Activated T-helper 17 cell treated with anti-CD3 and anti-CD28 coated beads, Interleukin-2, amount 50 U/mL, for 72 hours (primary cell): ENCODE measurements around the gene RAB36. TPM values are rescaled to one million over a fixed set of nuclear protein-coding genes. Genes with fewer than 3 reads are reported as not detected.
A peak's percentile ranks its signal among the peaks of the same experiment; 100 is the strongest.

Experiments
- ATAC-seq: fragments of 150-1000 bp; cut with Tn5 transposase; replicated peaks from 2 replicates; pipeline ENCODE4 v1.10.0; 2021; ENCODE audit warnings: mild to moderate bottlenecking, moderate library complexity
- H3K27ac Mint-ChIP-seq: one replicate; pipeline ENCODE4 v1.8.0; 2022; ENCODE audit warnings: mixed read lengths
- H3K27me3 Mint-ChIP-seq: one replicate; pipeline ENCODE4 v1.8.0; 2022; ENCODE audit warnings: mixed read lengths
- H3K36me3 Mint-ChIP-seq: one replicate; pipeline ENCODE4 v1.8.0; 2022; ENCODE audit warnings: low read depth, mild to moderate bottlenecking, mixed read lengths
- H3K4me1 Mint-ChIP-seq: one replicate; pipeline ENCODE4 v1.8.0; 2022; ENCODE audit warnings: mixed read lengths
- H3K4me3 Mint-ChIP-seq: one replicate; pipeline ENCODE4 v1.8.0; 2022; ENCODE audit warnings: mild to moderate bottlenecking, mixed read lengths
- H3K9me3 Mint-ChIP-seq: one replicate; pipeline ENCODE4 v1.8.0; 2022; ENCODE audit warnings: mixed read lengths
- total RNA-seq, 2 donors: library from RNA; stranded (reverse); gene quantifications; one replicate each; pipeline ENCODE4 v1.2.3, GENCODE V29; 2022

The RAB36 gene
- total RNA-seq, 2 donors from 2014 or later = 0.61 to 0.80 TPM

DNA sequence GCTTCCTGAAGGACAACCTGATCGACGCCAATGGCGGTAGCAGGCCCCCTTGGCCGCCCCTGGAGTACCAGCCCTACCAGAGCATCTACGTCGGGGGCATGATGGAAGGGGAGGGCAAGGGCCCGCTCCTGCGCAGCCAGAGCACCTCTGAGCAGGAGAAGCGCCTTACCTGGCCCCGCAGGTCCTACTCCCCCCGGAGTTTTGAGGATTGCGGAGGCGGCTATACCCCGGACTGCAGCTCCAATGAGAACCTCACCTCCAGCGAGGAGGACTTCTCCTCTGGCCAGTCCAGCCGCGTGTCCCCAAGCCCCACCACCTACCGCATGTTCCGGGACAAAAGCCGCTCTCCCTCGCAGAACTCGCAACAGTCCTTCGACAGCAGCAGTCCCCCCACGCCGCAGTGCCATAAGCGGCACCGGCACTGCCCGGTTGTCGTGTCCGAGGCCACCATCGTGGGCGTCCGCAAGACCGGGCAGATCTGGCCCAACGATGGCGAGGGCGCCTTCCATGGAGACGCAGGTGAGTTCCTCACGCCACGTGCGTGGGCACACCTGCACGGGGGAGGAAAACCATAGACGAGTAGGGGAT lies 36.5 kb downstream of the RAB36 start:
- ATAC-seq = no peak
- H3K4me3 Mint-ChIP-seq = peak overlapping the region; percentile 90
- peaks cover 43% of the 10 kb centered on the region for H3K36me3 Mint-ChIP-seq
- H3K9me3 Mint-ChIP-seq = no peaks in the 10 kb centered on the region
- H3K27ac Mint-ChIP-seq = peak overlapping the region; percentile 90
- peaks cover 35% of the 10 kb centered on the region for H3K4me1 Mint-ChIP-seq
- no peaks in the 10 kb centered on the region for H3K27me3 Mint-ChIP-seq

DNA sequence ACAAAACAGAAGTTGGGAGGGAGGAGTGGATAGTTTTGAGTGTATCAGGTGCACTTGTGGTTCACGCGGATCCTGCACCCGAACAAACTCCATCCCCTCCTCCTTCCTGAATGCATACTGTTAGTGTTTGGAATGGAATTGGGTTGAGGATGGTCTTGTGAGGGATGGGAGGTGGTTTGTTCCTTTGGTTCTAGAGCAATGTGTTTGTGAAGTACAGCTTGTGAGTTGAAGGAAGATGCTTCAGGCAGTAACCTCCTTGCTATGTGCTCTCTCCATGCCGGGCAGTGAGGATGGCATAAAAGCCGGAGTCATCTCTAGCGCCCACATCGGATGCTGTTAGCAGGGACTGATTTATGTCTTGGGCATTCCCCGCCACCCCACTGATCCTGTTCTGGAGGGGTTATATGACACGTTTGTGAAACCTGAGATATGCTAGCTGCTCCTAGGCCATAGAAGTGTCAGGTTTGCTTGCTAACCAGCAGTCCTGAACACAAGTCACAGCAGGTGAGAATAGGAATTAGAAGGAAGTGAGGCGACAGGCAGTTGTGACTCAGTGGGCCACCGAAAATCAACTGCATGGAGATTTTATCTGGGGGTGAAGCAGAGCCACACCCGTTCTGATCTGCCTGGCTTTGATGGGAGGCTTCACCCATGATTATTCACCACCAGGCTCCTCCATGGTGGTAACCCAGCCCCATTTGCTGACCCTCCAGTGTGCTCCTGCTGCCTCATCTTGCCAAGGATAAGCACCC lies 37.2 kb downstream of the RAB36 start:
- Mint-ChIP-seq H3K9me3 (no peaks in the 10 kb centered on the region), H3K27ac (peak overlapping the region; percentile 90), H3K4me1 (peaks cover 34% of the 10 kb centered on the region), H3K36me3 (peaks cover 50% of the 10 kb centered on the region), H3K27me3 (no peaks in the 10 kb centered on the region), H3K4me3 (peak overlapping the region; percentile 90)
- peak; percentile 78 for ATAC-seq

DNA sequence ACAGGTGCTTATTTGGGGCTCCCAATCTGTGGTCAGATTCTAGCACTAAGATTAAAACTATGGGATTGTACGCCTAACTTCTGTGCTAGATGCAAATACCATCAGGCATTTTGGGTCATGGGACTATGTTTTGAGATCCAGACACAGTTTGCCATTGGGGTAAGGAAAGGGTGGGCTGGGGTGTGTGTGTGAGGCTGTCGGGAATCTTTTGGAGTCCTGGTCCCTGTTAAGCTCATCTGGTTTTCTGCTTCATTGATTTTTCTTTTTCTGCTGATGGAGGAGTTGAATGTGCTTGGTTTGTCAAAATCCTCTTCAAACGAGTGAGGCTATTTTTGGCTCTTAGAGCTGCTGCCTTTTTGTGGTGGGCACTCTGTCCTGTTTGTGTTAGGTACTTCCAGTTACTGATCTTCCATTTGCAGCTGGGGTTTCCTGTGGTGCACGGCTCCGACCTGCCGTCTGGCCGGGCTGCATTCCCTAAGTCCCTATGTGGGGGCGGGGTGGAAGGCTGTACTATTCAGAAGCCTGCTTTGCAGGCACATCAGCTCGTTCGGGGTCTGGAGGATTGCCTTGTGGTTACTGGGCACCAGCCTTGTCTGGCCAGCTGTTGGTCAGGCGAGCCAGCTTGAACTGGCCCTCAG lies 37.9 kb downstream of the RAB36 start:
- no peak for ATAC-seq
- peak overlapping the region; percentile 90 for H3K4me3 Mint-ChIP-seq
- peaks cover 56% of the 10 kb centered on the region for H3K36me3 Mint-ChIP-seq
- no peaks in the 10 kb centered on the region for H3K27me3 Mint-ChIP-seq
- no peaks in the 10 kb centered on the region for H3K9me3 Mint-ChIP-seq
- H3K27ac Mint-ChIP-seq = peak overlapping the region; percentile 90
- H3K4me1 Mint-ChIP-seq = peaks cover 40% of the 10 kb centered on the region

DNA sequence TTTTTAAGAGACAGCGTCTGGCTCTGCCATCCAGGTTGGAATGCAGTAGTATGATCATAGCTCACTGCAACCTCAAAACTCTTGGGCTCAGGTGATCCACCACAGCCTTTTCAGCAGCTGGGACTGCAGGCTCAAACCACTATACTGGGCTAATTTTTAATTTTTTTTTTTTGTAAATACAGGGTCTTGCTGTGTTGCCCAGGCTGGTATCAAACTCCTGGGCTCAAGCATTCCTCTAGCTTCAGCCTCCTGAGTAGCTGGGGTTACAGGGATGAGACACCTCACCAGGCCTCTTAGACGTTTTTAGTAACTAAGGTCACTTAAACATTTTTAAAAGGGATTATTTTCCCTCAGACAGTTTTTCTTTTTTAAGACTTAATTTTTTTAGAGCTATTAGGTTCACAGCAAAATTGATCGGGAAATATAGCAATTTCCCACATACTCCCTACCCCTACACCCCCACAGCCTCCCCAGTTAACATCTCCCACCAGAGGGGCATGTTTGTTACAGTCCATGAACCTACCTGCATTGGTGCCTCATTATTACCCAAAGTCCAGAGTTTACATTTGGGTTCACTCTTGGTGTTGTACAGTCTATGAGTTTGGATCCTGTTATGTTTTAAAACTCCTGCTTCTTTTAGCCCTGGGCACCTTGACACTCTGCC lies 39.0 kb downstream of the RAB36 start:
- no peaks in the 10 kb centered on the region for H3K9me3 Mint-ChIP-seq
- peak overlapping the region; percentile 90 for H3K27ac Mint-ChIP-seq
- no peak for ATAC-seq
- peak overlapping the region; percentile 90 for H3K4me3 Mint-ChIP-seq
- H3K4me1 Mint-ChIP-seq = peaks cover 38% of the 10 kb centered on the region
- no peaks in the 10 kb centered on the region for H3K27me3 Mint-ChIP-seq
- peaks cover 63% of the 10 kb centered on the region for H3K36me3 Mint-ChIP-seq

DNA sequence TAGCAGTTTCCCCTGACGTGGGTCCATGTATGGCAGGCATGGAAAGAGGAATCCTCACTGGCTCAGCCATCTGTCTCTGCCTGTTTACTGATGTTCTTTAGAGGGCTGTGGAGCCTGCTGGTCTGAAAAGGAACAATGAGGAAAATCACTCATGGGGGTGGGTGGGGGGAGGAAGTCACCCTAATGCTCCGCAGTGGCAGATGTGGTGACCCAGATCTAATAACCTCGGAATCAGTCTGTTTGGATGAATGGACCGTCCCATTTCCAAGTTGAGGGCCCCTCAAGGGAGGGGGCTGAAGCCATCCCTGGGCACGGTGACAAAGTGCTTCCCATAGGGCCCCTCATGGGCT lies 39.5 kb downstream of the RAB36 start:
- ATAC-seq = no peak
- peak overlapping the region; percentile 90 for H3K27ac Mint-ChIP-seq

DNA sequence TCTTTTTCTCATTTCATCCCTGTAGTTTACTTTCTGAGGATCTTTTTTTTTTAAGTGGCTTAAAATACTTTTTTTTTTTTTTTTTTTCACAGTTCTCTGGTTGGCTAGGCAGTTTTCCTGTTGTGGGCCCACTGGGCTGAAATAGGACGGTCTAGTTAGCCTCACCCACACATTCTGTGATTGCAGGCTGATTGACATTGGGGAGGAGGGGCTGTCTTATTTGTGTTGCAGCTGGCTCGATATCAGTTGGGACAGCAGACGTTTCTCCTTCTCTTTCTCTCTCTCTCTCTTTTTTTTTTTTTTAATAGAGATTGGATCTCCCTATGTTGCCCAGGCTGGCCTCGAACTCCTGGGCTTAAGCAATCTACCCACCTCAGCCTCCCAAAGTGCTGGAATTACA lies 41.9 kb downstream of the RAB36 start:
- H3K4me1 Mint-ChIP-seq = peaks cover 45% of the 10 kb centered on the region

More for the DNA sequence above, 39.5 kb downstream of the RAB36 start:
- H3K9me3 Mint-ChIP-seq = no peaks in the 10 kb centered on the region
- H3K4me1 Mint-ChIP-seq = peaks cover 40% of the 10 kb centered on the region
- H3K4me3 Mint-ChIP-seq = peak overlapping the region; percentile 90
- H3K27me3 Mint-ChIP-seq = no peaks in the 10 kb centered on the region
- H3K36me3 Mint-ChIP-seq = peaks cover 67% of the 10 kb centered on the region

DNA sequence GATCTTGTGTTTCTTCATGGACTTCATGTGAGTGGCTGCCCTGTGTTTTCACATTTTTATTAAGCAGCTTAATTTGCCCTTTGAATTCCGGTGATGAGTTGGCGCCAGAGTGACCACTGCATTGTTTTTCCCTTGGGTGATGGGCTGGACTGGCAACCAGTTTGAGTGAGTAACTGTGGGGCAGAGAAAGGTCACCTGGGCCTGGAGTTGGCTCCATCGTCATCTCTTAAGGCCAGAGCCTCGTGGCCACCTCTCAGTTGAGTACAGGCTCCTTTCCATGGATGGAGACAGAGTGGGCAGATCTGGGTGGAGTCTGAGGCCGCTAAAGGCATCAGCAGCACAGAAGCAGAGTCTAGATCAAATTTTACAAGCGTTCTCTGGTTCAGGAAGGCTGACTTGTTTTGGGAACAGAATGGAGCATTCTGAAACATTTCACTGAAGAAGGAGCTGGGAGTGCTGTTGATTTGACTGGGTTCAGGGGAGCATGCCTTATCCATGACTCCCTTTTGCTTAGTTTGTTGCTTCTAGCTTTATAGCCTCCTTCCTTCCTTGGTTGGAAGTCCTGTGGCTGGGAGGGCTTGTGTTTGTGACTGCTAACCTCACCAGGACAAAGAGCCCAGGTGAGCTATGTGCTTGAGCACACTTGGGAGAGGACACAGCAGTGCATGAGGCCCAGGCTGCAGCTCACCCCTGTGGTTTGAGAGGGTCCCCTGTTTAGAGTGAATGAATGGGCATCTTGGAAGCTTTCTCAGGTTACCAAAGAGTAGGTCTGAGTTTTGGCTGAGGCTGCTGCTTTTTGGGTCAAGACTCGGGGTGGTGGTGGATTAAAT lies 42.8 kb downstream of the RAB36 start:
- no peak for ATAC-seq
- H3K27me3 Mint-ChIP-seq = no peaks in the 10 kb centered on the region
- H3K36me3 Mint-ChIP-seq = peaks cover 72% of the 10 kb centered on the region
- H3K4me1 Mint-ChIP-seq = peaks cover 40% of the 10 kb centered on the region
- H3K9me3 Mint-ChIP-seq = no peaks in the 10 kb centered on the region
- peak overlapping the region; percentile 26 for H3K27ac Mint-ChIP-seq
- peak overlapping the region; percentile 25 for H3K4me3 Mint-ChIP-seq

More for the DNA sequence above, 41.9 kb downstream of the RAB36 start:
- Mint-ChIP-seq H3K36me3 (peaks cover 73% of the 10 kb centered on the region), H3K9me3 (no peaks in the 10 kb centered on the region), H3K27me3 (no peaks in the 10 kb centered on the region), H3K4me3 (peak overlapping the region; percentile 90), H3K27ac (peak overlapping the region; percentile 26)
- ATAC-seq = no peak

DNA sequence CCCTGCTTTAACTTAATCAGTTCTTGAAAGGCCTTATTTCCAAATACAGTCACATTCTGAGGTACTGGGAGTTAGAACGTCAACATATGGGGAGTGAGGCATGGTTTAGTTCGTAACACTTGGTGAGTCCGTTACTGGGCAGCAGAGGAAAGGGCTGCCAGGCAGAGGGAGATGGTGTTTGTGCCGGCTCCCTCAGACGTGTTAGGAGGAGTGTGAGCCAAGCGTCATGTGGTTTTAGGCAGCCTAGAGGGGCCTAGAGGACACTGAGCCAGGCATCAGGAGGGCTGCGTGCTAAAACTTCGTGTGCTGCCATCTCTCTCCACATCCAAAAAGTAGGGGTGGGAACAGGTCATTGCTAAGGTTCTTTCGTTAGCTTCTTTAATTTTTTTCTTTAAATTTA lies 45.2 kb downstream of the RAB36 start:
- H3K9me3 Mint-ChIP-seq = no peaks in the 10 kb centered on the region
- H3K4me1 Mint-ChIP-seq = peaks cover 31% of the 10 kb centered on the region
- H3K36me3 Mint-ChIP-seq = peaks cover 56% of the 10 kb centered on the region
- ATAC-seq = no peak
- H3K27ac Mint-ChIP-seq = no peak overlapping the region
- H3K27me3 Mint-ChIP-seq = no peaks in the 10 kb centered on the region
- no peak overlapping the region for H3K4me3 Mint-ChIP-seq

DNA sequence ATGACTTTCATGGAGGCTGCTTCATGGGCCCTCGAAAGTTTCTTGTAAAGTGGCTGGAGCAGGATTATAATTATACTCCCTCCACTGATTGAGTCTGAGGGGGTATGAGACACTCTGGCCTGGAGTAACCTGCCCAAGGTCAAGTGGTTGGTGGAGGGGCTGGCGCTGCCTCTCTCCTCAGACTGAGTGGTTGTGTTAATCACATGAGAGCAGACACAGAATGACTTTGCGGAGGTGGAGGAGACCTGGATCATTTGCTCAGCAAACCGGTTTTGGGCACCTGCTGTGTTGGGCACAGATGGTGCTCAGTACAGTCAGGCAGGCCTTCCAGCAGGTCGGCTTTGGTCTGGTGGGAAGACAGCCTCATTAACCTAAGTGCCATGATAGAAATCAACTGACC lies 46.9 kb downstream of the RAB36 start:
- H3K4me3 Mint-ChIP-seq = no peak overlapping the region
- no peak for ATAC-seq
- peaks cover 43% of the 10 kb centered on the region for H3K36me3 Mint-ChIP-seq
- H3K27ac Mint-ChIP-seq = peak overlapping the region; percentile 60
- no peaks in the 10 kb centered on the region for H3K27me3 Mint-ChIP-seq
- peaks cover 21% of the 10 kb centered on the region for H3K4me1 Mint-ChIP-seq
- no peaks in the 10 kb centered on the region for H3K9me3 Mint-ChIP-seq

DNA sequence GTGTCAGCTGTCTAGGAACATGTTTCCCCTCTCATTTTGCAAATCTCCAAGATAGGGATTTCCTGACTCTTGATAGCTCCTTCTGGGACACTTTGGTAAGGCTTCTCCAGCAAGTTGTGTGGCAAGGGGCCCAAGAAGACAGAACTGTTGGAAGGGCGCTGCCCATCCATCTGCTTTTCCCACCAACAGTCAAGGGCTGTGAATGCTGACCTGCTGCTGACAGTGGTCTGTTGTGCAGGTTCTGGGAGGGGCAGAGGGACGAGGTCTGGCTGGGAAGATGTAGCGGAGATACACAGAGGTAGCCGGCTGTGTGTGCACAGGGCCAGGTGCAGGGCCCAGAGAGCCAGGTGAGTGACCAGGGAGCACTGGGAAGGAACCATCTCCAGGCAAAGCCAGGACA lies 47.3 kb downstream of the RAB36 start:
- Mint-ChIP-seq H3K9me3 (no peaks in the 10 kb centered on the region), H3K36me3 (peaks cover 38% of the 10 kb centered on the region), H3K4me1 (peaks cover 21% of the 10 kb centered on the region), H3K27me3 (no peaks in the 10 kb centered on the region), H3K4me3 (no peak overlapping the region), H3K27ac (peak overlapping the region; percentile 14)
- no peak for ATAC-seq

DNA sequence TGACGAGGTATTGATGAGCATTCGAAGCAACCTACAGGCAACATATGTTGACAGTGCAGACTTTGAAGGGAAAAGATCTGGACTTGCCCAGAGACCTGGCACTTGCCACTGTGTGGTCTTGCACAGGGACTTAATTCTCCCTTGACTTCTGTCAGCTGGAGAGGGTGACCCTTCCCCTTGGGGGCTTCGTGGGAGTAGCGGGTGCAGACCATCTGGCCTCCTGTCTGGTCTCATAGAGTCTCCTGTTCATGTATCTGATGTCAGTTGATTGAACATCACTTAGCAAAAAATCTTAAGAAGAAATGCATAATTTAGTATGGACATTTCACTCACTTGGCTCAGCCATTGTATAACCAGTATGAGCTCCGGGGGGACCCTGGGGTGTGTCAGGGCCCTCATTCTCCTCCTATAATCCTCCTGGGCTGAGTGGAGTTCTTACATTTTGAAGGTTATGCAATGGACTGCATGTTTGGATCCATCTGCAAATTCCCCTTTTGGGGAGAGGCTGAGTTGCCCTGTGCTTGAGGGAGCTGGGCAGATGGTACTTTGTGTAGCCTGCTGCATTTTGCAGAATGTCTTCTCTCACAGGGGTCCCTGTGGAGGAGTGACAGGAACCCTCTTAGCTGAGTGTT lies 48.0 kb downstream of the RAB36 start:
- Mint-ChIP-seq H3K36me3 (peaks cover 31% of the 10 kb centered on the region), H3K9me3 (no peaks in the 10 kb centered on the region), H3K27me3 (no peaks in the 10 kb centered on the region), H3K27ac (no peak overlapping the region), H3K4me3 (no peak overlapping the region), H3K4me1 (peaks cover 23% of the 10 kb centered on the region)
- no peak for ATAC-seq

DNA sequence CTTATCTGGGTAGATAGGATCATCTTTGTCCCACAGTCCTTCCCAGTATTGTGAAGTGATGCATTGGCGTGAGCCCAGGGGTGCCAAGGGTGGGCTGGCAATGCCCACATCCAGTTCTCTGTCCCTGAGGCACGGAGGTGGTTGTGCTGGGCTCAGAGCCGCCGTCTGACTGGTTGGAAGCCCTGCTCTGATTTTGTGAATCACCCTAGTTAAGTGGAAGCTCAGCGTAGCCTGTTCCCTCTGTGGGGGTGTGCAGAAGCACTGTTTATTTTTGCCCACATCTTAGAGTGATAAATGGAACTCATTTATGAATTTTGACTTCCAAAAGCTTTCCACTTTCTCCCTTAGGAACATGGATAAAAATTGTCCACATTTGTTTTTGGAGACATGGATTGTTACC lies 48.6 kb downstream of the RAB36 start:
- Mint-ChIP-seq H3K36me3 (peaks cover 30% of the 10 kb centered on the region), H3K27me3 (no peaks in the 10 kb centered on the region), H3K4me1 (peaks cover 26% of the 10 kb centered on the region), H3K27ac (no peak overlapping the region), H3K4me3 (no peak overlapping the region), H3K9me3 (no peaks in the 10 kb centered on the region)
- no peak for ATAC-seq

DNA sequence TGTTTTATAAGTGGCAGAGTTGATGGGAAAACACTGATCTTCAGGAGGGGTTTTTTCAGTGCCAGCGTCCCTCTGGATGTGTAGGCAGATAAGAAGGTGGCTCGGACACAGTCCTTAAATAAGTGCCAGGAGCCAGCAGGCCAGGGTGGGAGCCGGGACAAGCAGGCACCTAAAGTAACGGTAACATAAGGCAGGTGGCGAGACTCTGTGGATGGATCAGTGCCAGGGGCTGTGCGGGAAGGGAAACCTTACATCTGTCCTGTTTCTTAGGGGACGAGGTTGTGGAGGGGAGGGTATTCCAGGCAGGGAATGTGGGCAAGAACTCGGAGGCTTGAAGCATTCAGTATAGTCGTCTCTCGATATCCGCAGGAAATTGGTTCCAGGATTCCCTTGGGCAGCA lies 50.9 kb downstream of the RAB36 start:
- H3K27ac Mint-ChIP-seq = no peak overlapping the region
- peaks cover 28% of the 10 kb centered on the region for H3K36me3 Mint-ChIP-seq
- no peaks in the 10 kb centered on the region for H3K27me3 Mint-ChIP-seq
- no peak overlapping the region for H3K4me3 Mint-ChIP-seq
- H3K9me3 Mint-ChIP-seq = no peaks in the 10 kb centered on the region
- peaks cover 18% of the 10 kb centered on the region for H3K4me1 Mint-ChIP-seq
- ATAC-seq = no peak

DNA sequence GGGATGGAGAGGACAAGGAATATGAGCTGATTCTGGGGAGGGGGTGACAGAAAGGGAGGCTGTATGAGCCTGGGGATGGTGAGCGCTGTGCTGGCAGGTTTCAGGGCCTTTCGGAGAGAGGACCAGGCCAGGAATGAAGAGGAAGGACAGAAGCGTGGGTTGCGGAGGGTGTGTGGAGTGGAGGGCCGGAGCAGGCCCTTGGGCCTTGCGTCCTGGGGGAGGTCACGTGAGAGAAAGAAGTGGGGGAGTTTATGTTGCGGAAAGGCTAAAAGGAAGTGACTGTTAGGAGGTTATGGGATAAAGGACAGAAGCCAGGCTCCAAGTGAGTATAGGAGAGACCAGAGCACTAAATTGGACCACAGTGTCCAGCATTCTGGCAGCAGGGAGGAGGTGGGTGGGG lies 52.6 kb downstream of the RAB36 start:
- H3K27ac Mint-ChIP-seq = peak overlapping the region; percentile 65
- H3K4me3 Mint-ChIP-seq = no peak overlapping the region
- H3K27me3 Mint-ChIP-seq = no peaks in the 10 kb centered on the region
- peaks cover 13% of the 10 kb centered on the region for H3K4me1 Mint-ChIP-seq
- peaks cover 13% of the 10 kb centered on the region for H3K36me3 Mint-ChIP-seq
- no peaks in the 10 kb centered on the region for H3K9me3 Mint-ChIP-seq
- ATAC-seq = no peak
